Measurements from ENCODE around the gene ACAD9. TPM values are rescaled to one million over a fixed set of nuclear protein-coding genes. Genes with fewer than 3 reads are reported as not detected.
"Not testable (repeated sequence)": the region's sequence is repeated elsewhere in the genome, so short reads cannot be mapped to it uniquely, and the experiment has no call there.

The ACAD9 gene
- total RNA-seq: 38.7 TPM

DNA sequence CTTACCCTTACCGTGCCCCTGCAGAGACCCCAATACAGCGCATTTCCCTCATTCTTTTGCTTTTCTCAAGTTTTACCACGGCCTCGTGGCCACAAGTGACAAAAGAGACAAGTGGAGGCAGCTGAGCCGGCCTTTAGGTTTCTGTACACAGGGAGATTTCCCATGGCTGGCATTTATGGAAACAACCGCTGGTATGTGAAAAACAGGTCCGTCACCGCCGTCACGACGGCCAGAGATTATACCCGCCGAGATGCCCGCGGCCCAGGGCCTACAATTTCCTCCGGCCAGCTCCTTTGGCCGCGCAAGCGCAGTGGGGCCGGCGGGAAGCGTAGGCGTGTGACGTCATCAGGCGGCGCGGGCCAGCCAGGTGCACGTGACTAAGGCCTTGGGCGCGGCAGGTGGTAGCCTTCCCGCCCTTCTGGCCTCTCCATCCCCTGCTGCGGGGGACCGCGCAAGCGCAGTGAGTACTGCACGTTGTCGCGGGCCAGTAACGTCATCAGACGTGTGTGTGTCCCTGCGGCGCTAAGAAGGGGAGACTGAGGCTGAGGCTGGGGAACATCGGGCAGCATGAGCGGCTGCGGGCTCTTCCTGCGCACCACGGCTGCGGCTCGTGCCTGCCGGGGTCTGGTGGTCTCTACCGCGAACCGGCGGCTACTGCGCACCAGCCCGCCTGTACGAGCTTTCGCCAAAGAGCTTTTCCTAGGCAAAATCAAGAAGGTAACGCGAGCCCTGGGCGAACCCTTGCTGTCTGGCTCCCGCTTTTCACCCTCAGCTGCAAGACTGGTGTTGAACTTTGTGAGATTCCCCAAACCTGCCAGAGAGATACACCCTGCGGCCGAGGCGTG lies at the start of gene ACAD9:
ACAD9 (plus strand) TSS at position 496 of the 845 bp plus-strand sequence; CDS start at position 568, 72 bp downstream.
- DNase-seq (ENCODE audit: low spot score): peak; percentile 98

DNA sequence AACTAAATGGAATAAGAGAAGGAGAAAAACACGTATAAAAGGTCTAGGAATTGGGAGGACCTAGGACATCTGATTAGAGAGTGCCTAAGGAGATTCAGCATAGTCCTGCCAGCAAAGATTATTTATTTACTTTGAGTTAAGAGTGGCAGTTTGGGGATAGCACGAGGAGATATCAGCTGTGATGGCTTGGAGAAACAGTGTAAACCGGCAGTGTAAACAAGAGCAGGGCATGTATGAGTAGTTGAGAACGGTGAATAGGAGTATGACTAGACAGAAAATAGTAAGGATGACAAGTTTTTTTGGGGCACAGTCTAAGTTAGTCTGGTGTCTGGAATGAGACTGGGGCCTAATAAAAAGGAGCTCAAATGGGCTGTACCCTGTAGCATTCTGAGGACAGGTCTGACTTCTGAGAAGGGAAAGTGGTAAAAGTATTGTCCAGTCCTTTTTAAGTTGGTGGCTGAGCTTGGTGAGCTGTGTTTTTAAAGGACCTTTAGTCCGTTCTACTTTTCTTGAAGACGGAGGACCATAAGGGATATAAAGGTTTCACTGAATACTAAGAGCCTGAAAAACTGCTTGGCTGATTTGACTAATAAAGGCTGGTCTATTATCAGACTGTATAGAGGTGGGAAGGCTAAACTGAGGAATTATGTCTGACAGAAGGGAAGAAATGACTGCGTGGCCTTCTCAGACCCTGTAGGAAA lies 49.3 kb upstream of the ACAD9 start:
- DNase-seq (ENCODE audit: low spot score): not testable (repeated sequence)

DNA sequence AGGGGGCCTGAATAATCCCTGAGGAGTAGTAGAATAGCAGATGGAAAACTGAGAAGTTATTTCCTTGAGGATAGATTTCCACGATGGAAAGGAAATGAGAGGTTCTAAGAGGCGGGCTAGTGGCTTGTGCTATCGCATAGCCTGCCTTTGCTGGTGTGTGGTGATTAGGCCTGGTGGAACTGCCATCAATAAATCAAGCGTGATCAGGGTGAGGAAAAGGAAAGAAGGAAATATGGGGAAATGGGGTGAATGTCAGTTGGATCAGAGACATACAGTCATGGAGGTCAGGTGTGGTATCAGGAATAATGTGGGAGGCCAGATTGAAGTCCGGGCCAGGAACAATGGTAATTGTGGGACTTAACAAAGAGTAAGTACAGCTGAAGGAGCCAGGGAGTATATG lies 48.7 kb upstream of the ACAD9 start:
- DNase-seq (ENCODE audit: low spot score): not testable (repeated sequence)

DNA sequence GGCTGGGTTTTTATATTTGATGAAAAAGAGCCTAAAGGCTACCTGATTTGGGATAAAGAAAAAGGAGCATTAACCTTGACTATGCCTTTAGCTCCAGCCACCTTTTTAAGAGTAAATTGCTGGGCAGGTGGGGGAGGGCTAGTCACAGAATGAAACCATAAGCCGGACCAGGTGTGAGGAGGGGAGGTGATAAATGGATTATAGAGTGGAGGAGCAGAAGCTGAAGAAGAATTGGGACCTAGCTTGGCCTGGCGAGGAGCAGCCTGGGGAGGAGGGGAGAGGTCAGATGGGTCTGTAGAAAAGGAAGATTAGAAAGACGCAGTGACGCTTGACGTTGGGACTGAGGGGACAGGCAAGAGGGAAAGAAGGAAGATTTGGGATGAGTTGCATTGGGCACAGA lies 46.4 kb upstream of the ACAD9 start:
- DNase-seq (ENCODE audit: low spot score): not testable (repeated sequence)

DNA sequence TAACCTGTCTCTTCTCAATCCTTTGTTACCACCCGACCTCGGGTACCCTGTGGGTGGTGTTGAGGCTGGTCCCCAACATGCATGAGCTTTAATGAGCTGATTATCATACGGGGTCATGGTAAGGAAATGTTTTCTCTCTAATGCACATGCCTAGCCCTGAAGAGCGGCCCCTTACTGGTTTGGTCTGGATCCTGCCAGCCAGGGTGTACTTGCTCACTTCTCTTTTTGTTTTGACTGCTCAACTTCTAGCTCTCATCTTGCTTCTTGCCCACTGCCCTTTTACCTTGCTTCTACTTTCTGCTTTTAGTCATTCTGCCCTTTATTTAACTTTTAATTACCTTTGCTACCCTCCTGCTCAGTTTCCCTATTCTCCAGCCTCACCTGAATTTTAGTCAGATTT lies 44.3 kb upstream of the ACAD9 start:
- no peak for DNase-seq (ENCODE audit: low spot score)

DNA sequence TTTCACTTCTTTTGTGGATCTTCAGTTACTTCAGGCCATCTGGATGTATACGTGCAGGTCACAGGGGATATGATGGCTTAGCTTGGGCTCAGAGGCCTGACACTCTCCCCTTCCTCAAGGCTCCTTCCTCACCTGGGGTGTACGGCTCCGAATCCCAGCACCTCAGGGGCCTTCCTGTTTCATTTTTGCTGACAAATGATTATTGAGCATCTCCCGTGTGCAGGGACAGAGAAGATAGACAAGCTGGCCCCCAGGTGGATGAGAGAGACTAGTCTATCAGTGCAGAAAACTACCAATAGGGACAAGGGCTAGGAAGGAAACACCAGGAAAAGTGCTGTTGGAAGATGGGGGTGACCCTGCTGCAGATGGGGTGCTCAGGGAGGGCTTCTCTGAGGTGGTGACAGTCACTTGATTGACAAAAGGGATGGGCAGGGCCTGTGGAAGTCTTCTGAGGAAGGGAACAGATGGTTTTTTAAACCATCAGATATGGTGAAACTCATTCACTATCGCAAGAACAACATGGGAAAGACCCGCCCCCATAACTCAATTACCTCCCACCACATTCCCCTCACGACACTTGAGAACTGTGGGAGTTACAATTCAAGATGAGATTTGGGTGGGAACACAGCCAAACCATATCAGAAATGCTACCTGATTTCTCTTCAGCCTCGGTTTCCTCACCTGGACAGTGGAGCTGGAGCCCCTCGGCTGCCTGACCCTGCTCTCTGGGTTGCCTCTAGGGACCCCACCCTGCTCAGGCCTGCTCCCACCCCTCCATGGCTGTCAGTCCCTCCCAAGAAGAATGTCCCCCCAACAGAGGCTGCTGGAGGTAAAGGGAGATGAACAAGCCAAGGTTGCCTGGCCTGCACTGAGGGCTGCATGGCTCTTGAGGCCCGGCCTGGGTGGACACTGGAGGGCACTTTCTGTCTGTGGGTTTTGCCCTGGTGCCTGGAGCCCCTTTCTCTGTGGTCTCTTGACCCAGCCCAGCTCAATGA lies 37.2 kb upstream of the ACAD9 start:
- DNase-seq (ENCODE audit: low spot score): no peak

DNA sequence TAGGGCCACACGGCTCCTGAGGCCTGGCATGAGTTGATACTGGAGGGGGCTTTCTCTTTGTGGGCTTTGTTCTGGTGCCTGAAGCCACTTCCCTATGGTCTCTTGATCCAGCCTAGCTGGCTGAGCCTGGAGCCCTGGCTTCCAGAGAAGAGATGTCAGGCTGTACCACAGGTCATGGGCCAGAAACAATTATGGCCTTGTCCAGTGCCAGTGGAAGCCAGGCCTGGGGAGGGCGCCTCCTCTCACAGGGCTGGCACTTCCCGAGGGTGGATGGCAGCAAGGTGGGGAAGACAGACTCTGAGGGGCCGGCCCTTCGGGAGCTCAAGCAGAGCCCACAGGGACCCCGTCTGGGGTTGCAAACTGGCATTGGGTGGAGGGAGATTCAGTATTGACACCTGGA lies 34.9 kb upstream of the ACAD9 start:
- no peak for DNase-seq (ENCODE audit: low spot score)

DNA sequence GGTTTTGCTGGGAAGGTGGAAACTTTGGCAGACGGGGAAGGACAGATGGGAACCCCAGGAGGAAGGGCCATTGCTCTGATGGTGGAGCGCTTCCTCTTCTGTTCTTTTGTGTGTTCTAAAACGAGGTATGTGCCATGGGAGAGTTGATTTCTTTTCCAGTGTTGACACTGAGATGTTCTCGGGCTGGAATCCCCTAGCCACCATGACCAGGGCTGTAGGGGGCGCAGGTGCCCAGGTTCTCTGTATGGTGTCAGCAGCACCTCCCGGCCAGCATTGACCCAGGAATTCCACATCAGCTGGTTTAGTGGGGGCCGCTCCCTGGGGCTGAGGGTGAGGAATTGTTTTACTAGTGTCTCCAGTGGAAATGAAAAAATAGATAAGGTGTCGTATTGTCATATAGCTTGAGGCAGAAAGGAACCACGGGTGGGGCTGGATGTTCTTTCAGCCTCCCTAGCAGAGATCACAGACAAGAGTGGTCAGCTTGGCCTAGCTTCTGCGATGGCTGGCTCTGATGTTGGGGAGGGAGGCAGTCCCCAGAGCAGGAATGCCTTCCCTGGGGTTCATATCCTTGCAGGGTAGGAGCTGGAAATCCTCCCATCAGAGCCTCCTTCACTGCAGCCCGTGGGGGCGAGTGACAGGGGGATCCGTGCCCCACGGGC lies 34.2 kb upstream of the ACAD9 start:
- no peak for DNase-seq (ENCODE audit: low spot score)

DNA sequence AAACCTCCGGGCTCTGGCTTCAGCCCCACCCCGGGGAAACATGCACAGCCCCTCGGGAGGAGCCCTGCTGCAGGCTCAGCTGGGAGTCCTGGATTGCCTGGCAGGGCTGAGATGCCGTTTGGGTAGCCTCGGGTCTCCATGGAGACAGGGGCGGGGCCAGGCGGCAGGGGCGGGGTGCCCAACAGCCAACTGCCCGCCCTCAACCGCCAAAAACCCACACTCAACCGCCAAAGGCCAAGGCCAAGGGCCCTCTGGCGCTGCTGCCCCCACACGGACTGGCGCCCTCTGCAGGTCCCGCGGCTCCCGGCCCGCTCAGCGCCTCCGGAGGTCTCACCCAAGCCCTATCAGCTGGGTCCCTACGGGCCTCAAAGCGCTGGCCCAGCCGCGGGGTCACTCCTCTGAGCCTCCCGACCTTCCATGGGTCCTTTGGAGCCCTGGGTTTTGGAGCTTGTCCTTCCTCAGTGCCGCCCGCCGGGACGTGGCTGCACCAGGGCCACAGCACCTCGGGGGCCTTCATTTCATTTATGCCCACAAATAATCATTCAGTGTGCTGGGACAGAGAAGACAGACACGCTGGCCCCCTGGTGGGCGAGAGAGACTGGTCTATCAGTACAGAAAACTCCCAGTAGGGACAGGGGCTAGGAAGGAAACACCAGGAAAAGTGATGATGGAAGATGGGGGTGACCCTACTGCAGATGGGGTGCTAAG lies 33.5 kb upstream of the ACAD9 start:
- DNase-seq (ENCODE audit: low spot score): peak; percentile 75

DNA sequence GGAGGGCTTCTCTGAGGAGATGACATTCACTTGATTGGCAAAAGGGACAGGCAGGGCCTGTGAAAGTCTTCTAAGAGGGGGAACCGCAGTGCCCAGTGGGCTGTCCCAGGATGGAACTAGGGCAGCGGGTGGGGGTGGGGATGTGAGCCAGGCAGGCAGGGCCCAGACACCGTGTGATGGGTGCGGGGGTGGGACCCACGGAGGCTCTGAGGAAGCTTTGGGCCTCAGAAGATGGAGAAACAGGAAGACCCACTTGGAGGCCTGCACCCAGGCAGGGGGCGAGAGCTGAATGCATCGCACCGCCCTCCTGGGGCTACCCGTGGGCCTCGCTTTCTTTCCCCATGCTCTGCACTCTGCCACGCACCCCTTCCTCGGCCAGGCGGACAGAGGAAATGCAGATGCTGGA lies 32.9 kb upstream of the ACAD9 start:
- no peak for DNase-seq (ENCODE audit: low spot score)

DNA sequence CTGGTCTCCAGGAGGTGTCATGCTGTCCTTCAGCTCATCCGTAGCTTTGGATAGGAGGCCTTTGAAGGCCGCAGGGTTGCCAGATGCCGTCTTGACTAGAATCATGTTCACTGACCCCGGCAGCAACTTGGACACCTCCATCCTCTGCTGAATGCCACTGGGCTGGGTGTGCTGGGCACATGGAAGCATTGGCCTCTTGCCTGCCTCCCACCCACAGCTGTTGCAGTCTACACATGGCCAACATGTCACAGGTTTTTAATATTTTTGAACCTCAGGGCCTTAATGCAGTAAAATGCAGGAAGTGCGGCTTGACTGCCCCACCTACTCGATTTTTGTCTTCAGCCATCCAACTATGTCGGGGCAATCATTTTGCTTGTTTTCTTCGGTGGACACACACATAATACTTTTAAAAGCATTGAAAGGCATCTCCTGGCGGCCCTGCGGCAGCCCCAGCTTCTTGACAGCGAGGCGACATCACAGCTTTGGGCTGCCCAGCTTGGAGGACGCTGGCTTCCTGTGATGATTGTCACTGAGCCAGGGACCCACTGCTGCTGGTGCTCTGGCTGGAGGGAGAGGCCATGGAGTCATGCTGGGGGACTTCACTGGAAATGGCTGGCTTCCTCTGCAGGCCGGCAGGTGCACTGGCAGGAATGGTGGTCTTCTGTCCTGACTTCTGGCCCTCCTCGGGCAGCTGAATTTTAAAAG lies 31.6 kb upstream of the ACAD9 start:
- no peak for DNase-seq (ENCODE audit: low spot score)

DNA sequence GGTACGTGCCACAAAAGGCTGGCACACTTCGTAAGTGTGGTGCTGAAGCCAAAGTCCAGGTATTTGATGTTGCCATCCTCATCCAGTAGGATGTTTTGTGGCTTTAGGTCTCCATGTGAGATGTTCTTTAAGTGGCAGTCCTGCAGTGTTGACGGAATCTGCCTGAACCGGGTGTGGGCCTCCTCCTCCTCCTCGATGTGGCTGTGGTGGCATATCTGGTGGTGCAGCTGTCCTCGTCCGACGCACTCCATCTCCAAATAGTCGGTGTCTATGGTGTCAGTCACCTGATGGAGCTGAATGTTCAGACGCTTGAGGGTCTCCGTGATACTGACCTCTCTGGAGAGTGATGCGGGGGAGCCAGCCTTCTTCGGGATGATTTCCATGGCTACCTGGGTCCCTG lies 30.5 kb upstream of the ACAD9 start:
- no peak for DNase-seq (ENCODE audit: low spot score)

DNA sequence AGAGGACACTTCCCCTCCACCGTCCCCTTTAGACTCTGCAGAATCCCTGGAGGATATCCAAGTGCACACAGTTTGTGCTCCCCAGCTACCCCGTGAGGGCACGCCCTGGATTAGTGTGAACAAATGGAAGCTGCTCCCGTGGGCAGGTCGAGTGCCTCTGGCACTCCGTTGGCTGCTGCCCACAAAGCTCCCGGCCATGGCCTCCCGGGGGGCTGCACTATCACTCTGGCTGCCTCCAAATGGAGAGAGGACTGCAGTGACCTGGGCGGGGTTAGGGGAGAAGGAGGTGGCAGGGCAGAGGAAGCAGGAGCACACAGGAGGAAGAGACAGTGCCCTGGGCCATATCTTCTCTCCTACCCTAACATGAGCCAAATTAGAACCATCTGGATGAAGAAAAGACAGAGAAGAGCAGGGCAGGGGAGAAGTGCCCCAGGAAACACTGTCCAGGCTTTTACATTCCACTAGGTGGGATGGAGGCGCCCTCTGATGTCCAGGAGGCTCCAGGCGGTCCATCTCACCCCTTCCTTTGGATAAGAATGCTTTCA lies 29.4 kb upstream of the ACAD9 start:
- no peak for DNase-seq (ENCODE audit: low spot score)

DNA sequence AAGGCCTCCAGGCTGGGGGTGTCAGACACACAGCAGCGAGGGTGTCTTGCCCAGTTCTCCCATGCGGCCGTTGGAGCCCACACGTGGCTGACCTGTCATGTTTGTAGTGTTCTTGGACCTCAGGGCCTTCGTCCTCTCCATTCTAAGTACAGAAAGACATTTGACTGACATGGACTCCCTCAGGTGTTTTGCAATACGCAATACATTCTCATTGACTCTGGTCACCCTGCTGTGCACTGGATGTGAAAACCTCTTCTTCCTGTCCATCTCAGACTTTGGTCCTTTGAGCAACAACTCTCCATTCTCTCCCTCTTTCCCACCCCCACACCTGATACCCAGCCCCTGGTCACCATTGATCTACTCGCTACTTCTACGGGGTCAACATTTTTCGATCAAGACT lies 28.9 kb upstream of the ACAD9 start:
- DNase-seq (ENCODE audit: low spot score): no peak

DNA sequence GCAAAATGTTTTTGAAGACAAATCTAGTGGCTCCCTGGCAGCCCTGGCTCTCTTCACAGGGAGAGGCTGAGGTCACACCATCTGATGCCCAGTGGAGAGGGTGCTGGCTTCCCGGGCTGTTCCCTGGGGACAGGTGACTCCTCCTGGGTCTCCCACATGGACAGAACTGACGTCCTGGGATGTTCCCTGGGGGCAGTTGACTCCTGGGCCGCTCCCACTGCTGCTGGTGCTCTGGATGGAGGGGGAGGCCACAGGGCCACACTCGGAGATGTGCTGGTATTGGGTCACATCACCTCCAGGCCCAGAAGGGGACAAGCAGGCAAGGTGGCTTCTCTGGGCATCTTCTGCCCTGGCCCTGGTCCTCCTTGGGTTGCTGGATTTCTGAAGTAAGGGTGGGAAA lies 27.8 kb upstream of the ACAD9 start:
- no peak for DNase-seq (ENCODE audit: low spot score)

DNA sequence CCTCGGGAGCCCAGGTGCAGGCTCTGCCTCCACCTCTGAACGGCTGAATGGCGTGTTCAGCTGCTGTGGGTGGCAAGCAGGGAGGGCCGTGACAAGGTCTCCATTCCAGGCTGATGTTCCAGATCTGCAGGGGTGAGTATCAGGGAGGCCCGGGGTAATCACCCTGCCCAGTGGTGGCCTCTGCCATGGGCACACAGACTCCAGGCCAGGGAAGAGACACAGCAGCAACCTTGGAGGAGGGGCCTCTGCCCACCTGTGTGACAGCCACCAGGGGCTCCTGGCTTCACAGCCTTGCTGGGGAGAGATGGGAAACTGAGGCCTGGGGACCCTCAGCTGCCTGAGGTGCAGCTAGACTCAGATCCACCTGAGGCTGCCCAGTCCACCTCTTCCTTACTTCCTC lies 25.6 kb upstream of the ACAD9 start:
- no peak for DNase-seq (ENCODE audit: low spot score)

DNA sequence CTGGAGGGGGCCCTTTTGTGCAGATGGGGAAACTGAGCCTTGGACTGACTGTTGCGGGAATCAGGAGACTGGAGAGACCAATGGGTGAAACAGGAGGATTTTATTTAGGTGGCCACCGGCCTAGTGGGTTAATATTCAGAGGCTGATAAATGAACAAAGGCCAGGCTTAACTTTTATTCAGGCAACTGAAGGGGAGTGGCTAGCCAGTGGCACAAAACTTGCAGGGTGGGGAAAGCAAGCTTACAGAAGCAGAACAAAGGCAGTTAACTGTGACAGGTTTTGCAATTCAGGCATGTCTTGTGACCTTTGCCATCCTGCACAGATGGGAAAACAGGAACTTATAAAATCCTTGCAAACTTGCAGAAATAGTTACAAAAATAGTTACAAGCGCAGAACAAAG lies 24.9 kb upstream of the ACAD9 start:
- DNase-seq (ENCODE audit: low spot score): no peak

DNA sequence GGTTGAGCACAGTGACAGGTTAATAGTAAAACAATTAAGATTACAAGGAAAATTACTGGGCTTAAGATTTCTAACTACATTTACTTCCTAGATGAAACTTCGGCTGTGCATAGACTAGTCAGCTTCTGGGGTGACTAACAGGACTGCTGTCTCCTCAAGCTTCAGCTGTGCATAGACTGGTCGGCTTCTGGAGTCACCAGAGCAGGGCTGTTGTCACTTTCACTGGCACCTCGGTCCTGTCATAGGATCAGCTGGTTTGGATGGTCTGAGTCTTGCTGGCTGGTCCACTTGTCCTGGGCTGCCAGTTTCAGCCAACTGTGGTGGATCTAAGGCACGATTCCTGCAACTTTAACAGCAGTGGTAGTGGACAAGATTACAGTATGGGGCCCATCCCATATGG lies 23.9 kb upstream of the ACAD9 start:
- no peak for DNase-seq (ENCODE audit: low spot score)

DNA sequence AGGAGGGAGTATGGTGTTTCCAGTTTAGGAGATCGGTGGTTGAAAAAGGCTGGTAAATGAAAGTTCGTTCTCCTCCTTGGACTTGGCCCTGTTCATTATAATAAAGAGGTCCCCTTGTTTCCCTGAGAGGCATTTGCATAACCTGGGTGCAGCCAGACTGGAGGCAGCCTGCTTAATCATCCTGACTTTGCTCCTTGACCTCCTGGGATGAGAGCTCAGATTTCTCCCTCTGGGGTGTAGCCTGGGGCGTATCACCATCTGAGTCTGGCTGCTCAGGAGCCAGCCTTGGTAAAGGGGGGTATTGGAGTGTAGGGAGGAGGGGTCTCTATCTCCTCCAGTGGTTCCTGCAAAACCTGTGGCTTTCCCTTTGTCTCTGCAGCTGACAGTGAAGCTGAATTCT lies 21.3 kb upstream of the ACAD9 start:
- no peak for DNase-seq (ENCODE audit: low spot score)

DNA sequence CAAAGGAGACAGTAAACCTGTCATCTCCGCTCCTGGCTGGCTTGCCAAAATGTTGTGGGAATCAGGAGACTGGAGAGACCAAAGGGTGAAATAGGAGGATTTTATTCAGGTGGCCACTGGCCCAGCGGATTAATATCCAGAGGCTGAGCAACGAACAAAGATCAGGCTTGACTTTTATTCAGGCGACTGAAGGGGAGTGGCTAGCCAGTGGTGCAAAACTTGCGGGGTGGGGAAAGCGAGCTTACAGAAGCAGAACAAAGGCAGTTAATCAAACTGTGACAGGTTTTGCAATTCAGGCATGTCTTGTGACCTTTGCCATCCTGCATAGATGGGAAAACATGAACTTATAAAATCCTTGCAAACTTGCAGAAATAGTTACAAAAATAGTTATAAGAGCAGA lies 19.8 kb upstream of the ACAD9 start:
- DNase-seq (ENCODE audit: low spot score): no peak
